ENCODE results near the gene FKBP14. TPM values are rescaled to one million over a fixed set of nuclear protein-coding genes. Genes with fewer than 3 reads are reported as not detected.

Gene FKBP14
- total RNA-seq, 1 experiment from 2014 or later: 11.5 TPM

GRCh38 chr7:29990931-29991330 is 35.6 kb downstream of the FKBP14 start:
- Mint-ChIP-seq H3K27ac (no peak overlapping the region), H3K4me1 (peaks cover 16 to 17% of the 10 kb centered on the region in 2 experiments), H3K36me3 (ENCODE audit: insufficient read depth in 1 of 3, low read depth in 3 of 3) (peaks cover 0 to 10% (median 0%) of the 10 kb centered on the region in 3 experiments; a peak in 5 of 7 replicates), H3K9me3 (peaks cover 17 to 27% of the 10 kb centered on the region in 2 experiments; a peak in 4 of 5 replicates), H3K4me3 (peak overlapping the region; percentile 87 to 91; a peak in 4 of 5 replicates), H3K27me3 (ENCODE audit: low read depth) (peaks cover 6% of the 10 kb centered on the region; the same call in 1 of the 2 replicates)
- Histone ChIP-seq H2BK120ac (ENCODE audit: low read depth, low read length, poor library complexity, severe bottlenecking) (no peak overlapping the region), H4K20me1 (ENCODE audit: control insufficient read depth, insufficient read depth, insufficient read length) (no peaks in the 10 kb centered on the region), H2BK5ac (ENCODE audit: insufficient read length, low read length) (no peak overlapping the region), H3K23me2 (ENCODE audit: insufficient read length, low read depth, low read length, poor library complexity, severe bottlenecking) (peaks cover 8% of the 10 kb centered on the region), H4K5ac (ENCODE audit: insufficient read length, low read depth, low read length) (no peak overlapping the region), H3T11ph (ENCODE audit: low read length) (no peak overlapping the region), H2AK5ac (ENCODE audit: insufficient read length, low read length) (no peak overlapping the region), H3K23ac (ENCODE audit: insufficient read length, low read depth, low read length) (no peak overlapping the region), H3K14ac (ENCODE audit: insufficient read depth, low read length) (no peak overlapping the region), H3K27me3 (ENCODE audit: insufficient read depth, low read length) (no peaks in the 10 kb centered on the region), H2BK20ac (ENCODE audit: low read depth, low read length, poor library complexity, severe bottlenecking) (no peak overlapping the region), H3K56ac (ENCODE audit: insufficient read length, low read depth, low read length) (no peak overlapping the region), H2BK12ac (ENCODE audit: insufficient read length, low read depth, low read length) (no peak overlapping the region), H4K8ac (replicated peaks; ENCODE audit: insufficient read length, low read depth, low read length) (no peak overlapping the region), H3K9me3 (ENCODE audit: control insufficient read depth, low read depth, low read length) (no peaks in the 10 kb centered on the region), H3K79me2 (ENCODE audit: insufficient read depth, low read length) (peaks cover 10% of the 10 kb centered on the region; the same call in 1 of the 2 replicates), H2BK15ac (ENCODE audit: low read depth, low read length) (no peak overlapping the region), H3K18ac (ENCODE audit: insufficient read length, low read depth, low read length) (no peak overlapping the region), H3K79me1 (ENCODE audit: insufficient read depth, low read depth, low read length, poor library complexity, severe bottlenecking) (no peaks in the 10 kb centered on the region), H3K4me2 (ENCODE audit: insufficient read depth, insufficient read length, low read length) (no peak overlapping the region), H3K4me1 (ENCODE audit: insufficient read depth, low read length) (peaks cover 5% of the 10 kb centered on the region; the same call in 1 of the 2 replicates), H4K91ac (ENCODE audit: insufficient read length, low read depth, low read length) (no peak overlapping the region), H3K27ac (ENCODE audit: insufficient read length, low read depth, low read length) (no peak overlapping the region), H3K4ac (ENCODE audit: low read depth, low read length) (no peak overlapping the region), H3K9ac (ENCODE audit: extremely low read depth, insufficient read length, low read length) (no peak overlapping the region), H2AFZ (ENCODE audit: low read length) (no peak overlapping the region)
- TF ChIP-seq CTCF (conservative IDR thresholded peaks at IDR 0.05): no peak
- no CpG with 5 or more reads among the region's 4 CpGs for WGBS (ENCODE audit: extremely low coverage, insufficient read length, low lambda C conversion rate)
- DNase-seq: no peak

All from H9 (cell line).